GM21526 (cell line): Measurements from ENCODE around the gene RAB35.

ENCODE experiments used
- ATAC-seq: cut with Tn5 transposase; IDR thresholded peaks from one replicate; pipeline ENCODE4 v1.9.1; 2021; ENCODE audit warnings: moderate library complexity; ENCODE audit not compliant: unreplicated experiment, low FRiP score

The RAB35 gene

GRCh38 chr12:120109570-120110267, 6.8 kb downstream of the RAB35 start:
- ATAC-seq = no peak

GRCh38 chr12:120106151-120106550, 10.4 kb downstream of the RAB35 start:
- no peak for ATAC-seq

- no peak for ATAC-seq
These were observed 13.2 kb downstream of the RAB35 start for GRCh38 chr12:120103371-120103770.

GRCh38 chr12:120103044-120103338, 13.6 kb downstream of the RAB35 start:
- ATAC-seq = no peak

- ATAC-seq = no peak
These were observed 14.1 kb downstream of the RAB35 start for GRCh38 chr12:120102189-120103043.

- ATAC-seq = no peak
These were observed 14.9 kb downstream of the RAB35 start for GRCh38 chr12:120101617-120102016.

- no peak for ATAC-seq
These were observed 15.4 kb downstream of the RAB35 start for GRCh38 chr12:120101182-120101581.

GRCh38 chr12:120100630-120101029, 15.9 kb downstream of the RAB35 start:
- ATAC-seq = no peak

GRCh38 chr12:120099738-120100137, 16.8 kb downstream of the RAB35 start:
- ATAC-seq = no peak

- ATAC-seq = no peak
These were observed 17.6 kb downstream of the RAB35 start for GRCh38 chr12:120098756-120099470.

GRCh38 chr12:120096671-120097202, 19.8 kb downstream of the RAB35 start:
- no peak for ATAC-seq

- ATAC-seq = no peak
These were observed 20.8 kb downstream of the RAB35 start for GRCh38 chr12:120095736-120096135.

GRCh38 chr12:120095331-120095730, 21.2 kb downstream of the RAB35 start:
- ATAC-seq = no peak

GRCh38 chr12:120094485-120094884, 22.1 kb downstream of the RAB35 start:
- no peak for ATAC-seq

GRCh38 chr12:120093592-120094355, 22.8 kb downstream of the RAB35 start:
- no peak for ATAC-seq

- no peak for ATAC-seq
These were observed 23.3 kb downstream of the RAB35 start for GRCh38 chr12:120093336-120093591.

- no peak for ATAC-seq
These were observed 23.8 kb downstream of the RAB35 start for GRCh38 chr12:120092551-120093335.

- no peak for ATAC-seq
These were observed 25.0 kb downstream of the RAB35 start for GRCh38 chr12:120091371-120092090.

- no peak for ATAC-seq
These were observed 25.8 kb downstream of the RAB35 start for GRCh38 chr12:120090626-120091295.
